ENCODE results near the gene MIER2. TPM values are rescaled to one million over a fixed set of nuclear protein-coding genes. Genes with fewer than 3 reads are reported as not detected.

The MIER2 gene
- total and polyA plus RNA-seq, 10 of the 15 experiments (the other 5 are each of a cell fraction or from before 2014, with no cell fraction given): 0.48 to 23.6 (median 12.1) TPM

DNA sequence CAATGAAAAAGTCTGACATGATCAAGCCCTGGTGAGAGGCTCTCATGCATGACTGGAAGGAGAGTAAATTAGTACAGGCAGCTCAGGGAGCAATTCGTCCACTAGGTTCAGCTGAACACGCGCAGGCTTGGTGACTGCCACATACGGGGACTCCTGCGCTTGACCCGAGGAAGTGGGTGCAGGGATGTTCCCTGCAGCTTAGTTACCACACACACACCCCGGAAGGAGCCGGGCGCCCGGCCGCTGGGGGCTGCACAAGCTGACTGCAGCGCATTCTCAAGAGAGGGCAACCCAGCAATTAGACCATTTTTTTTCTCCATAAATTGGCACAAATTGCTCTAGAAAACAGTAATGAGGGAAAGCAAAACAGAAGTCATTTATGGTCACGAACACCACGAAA, 23.0 kb upstream of the MIER2 start:
- Histone ChIP-seq H3K36me3 (ENCODE audit: control insufficient read depth in 2 of 2, insufficient read depth in 2 of 2, low read length in 1 of 2) (no peaks in the 10 kb centered on the region), H4K20me1 (ENCODE audit: control insufficient read depth, insufficient read depth) (no peaks in the 10 kb centered on the region), H3K79me2 (ENCODE audit: control insufficient read depth, insufficient read depth, low read length) (no peaks in the 10 kb centered on the region), H3K9me3 (replicated peaks; ENCODE audit: control insufficient read depth, insufficient read depth, low read length) (no peaks in the 10 kb centered on the region), H3K4me3 (no peak overlapping the region), H3K9ac (ENCODE audit: control insufficient read depth, insufficient read depth, low read length) (no peak overlapping the region), H3K27ac (ENCODE audit: control insufficient read depth, insufficient read depth) (no peak overlapping the region), H3K27me3 (replicated peaks in 1 of 2; ENCODE audit: control insufficient read depth in 2 of 2, insufficient read depth in 2 of 2, low read length in 1 of 2) (no peaks in the 10 kb centered on the region), H2AFZ (ENCODE audit: control insufficient read depth, low read depth, low read length) (no peak overlapping the region), H3K4me1 (ENCODE audit: control insufficient read depth, insufficient read depth, low read length) (no peaks in the 10 kb centered on the region), H3K4me2 (ENCODE audit: control insufficient read depth, insufficient read depth) (no peak overlapping the region)
- POLR2A ChIA-PET: no interaction called here
- no peak for DNase-seq (ENCODE audit: low read depth, low spot score)
- CTCF ChIA-PET: no interaction called here
- 69% methylated on average over 14 of the region's 14 CpGs for WGBS (ENCODE audit: insufficient coverage, insufficient replicate concordance, low lambda C conversion rate, missing lambda C conversion rate)
- no peak for FAIRE-seq
- TF ChIP-seq YY1 (IDR thresholded peaks at IDR 0.05; ENCODE audit: low read depth, low read length): no peak
- no peak for TF ChIP-seq KAT2A (conservative IDR thresholded peaks at IDR 0.05; ENCODE audit: control insufficient read depth, low read depth, low read length)
- no TSS peak for BruUV-seq (replicated peaks)
- ATAC-seq: no peak
- SMC1A ChIA-PET (ENCODE audit: uncharacterized antibody, unreplicated experiment): no interaction called here
- intact Hi-C loops (cut with micrococcal nuclease; ENCODE audit: unreplicated experiment) (no loop called here), in situ Hi-C loops (cut with MboI) (no loop called here)
- RAD21 ChIA-PET (ENCODE audit: unreplicated experiment): no interaction called here

DNA sequence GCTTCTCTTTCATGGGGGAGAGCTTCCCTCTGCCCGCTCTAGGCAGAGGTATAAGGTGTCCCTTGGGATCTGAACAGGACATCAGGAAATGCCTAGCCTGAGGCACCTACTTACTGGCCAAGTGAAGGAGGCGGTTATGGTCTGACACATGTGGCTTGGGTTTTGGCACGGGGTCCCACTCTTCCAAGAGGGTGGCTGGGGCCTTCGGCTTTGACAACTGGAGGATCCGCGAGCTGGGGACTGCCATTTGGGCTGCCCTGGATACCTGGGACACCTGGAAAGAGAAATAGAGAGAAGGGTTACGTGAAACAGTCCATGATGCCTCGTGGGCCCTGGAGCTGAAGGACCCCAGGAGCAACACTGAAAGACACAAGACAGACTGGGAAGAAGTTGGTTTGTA, 22.4 kb upstream of the MIER2 start:
- Histone ChIP-seq H3K4me1 (ENCODE audit: control insufficient read depth, insufficient read depth, low read length) (no peaks in the 10 kb centered on the region), H3K36me3 (ENCODE audit: control insufficient read depth in 2 of 2, insufficient read depth in 2 of 2, low read length in 1 of 2) (no peaks in the 10 kb centered on the region), H3K4me3 (no peak overlapping the region), H3K4me2 (ENCODE audit: control insufficient read depth, insufficient read depth) (no peak overlapping the region), H3K9me3 (replicated peaks; ENCODE audit: control insufficient read depth, insufficient read depth, low read length) (no peaks in the 10 kb centered on the region), H3K9ac (ENCODE audit: control insufficient read depth, insufficient read depth, low read length) (no peak overlapping the region), H3K79me2 (ENCODE audit: control insufficient read depth, insufficient read depth, low read length) (no peaks in the 10 kb centered on the region), H3K27me3 (replicated peaks in 1 of 2; ENCODE audit: control insufficient read depth in 2 of 2, insufficient read depth in 2 of 2, low read length in 1 of 2) (no peaks in the 10 kb centered on the region), H2AFZ (ENCODE audit: control insufficient read depth, low read depth, low read length) (no peak overlapping the region), H4K20me1 (ENCODE audit: control insufficient read depth, insufficient read depth) (no peaks in the 10 kb centered on the region), H3K27ac (ENCODE audit: control insufficient read depth, insufficient read depth) (no peak overlapping the region)
- ChIA-PET SMC1A (ENCODE audit: uncharacterized antibody, unreplicated experiment) (no interaction called here), POLR2A (no interaction called here), CTCF (no interaction called here), RAD21 (ENCODE audit: unreplicated experiment) (no interaction called here)
- FAIRE-seq (no peak), DNase-seq (ENCODE audit: low read depth, low spot score) (no peak), ATAC-seq (no peak)
- TF ChIP-seq TCF3 (IDR thresholded peaks at IDR 0.05; ENCODE audit: borderline replicate concordance, insufficient read depth, low read depth, low read length) (no peak), HDAC6 (IDR thresholded peaks at IDR 0.05; ENCODE audit: unreplicated experiment) (no peak), IKZF1 (conservative IDR thresholded peaks at IDR 0.05) (no peak)
- in situ Hi-C loops (cut with MboI): no loop called here
- intact Hi-C loops (cut with micrococcal nuclease; ENCODE audit: unreplicated experiment): no loop called here
- no TSS peak for BruUV-seq (replicated peaks)
- 38% methylated on average over 8 of the region's 8 CpGs for WGBS (ENCODE audit: insufficient coverage, insufficient replicate concordance, low lambda C conversion rate, missing lambda C conversion rate)

Data from GM12878 (cell line).